K562 (cell line): ENCODE results near the gene PLEKHA6. TPM values are rescaled to one million over a fixed set of nuclear protein-coding genes. Genes with fewer than 3 reads are reported as not detected.
A peak's percentile ranks its signal among the peaks of the same experiment; 100 is the strongest.

Experiments
- FOXP1 ChIP-seq: sonication (generic); formaldehyde crosslinking; IDR thresholded peaks from 2 replicates; pipeline ENCODE4 v1.8.0; 2022; ENCODE audit warnings: mild to moderate bottlenecking, missing genetic modification reagents
- GABPB1 ChIP-seq: sonication (generic); formaldehyde crosslinking; IDR thresholded peaks from 2 replicates; pipeline ENCODE4 v1.8.0; 2022; ENCODE audit warnings: mild to moderate bottlenecking, missing genetic modification reagents
- IFI16 ChIP-seq: fragments of 250-450 bp; sonication (Bioruptor Pico); IDR thresholded peaks from 2 replicates; pipeline ENCODE4 v2.1.2; 2022; ENCODE audit warnings: mild to moderate bottlenecking, inconsistent platforms
- MAZ ChIP-seq, 2 experiments: fragments of 450-650 bp in 1 of 2; sonication (generic) in 1 of 2; formaldehyde crosslinking; IDR thresholded peaks in 1 of 2; conservative IDR thresholded peaks in 1 of 2; 2 replicates each; pipeline versions ENCODE4 v1.4.0 to v1.5.0; 2020; ENCODE audit warnings: mild to moderate bottlenecking in 1 of 2, missing genetic modification reagents in 1 of 2
- MCM5 ChIP-seq: fragments of 450-650 bp; IDR thresholded peaks from 2 replicates; pipeline ENCODE4 v1.6.1; 2016; ENCODE audit warnings: low read depth
- NONO ChIP-seq, 2 experiments: fragments of 200-400 bp in 1 of 2; fragments of 450-650 bp in 1 of 2; formaldehyde crosslinking in 1 of 2; IDR thresholded peaks; 2 replicates each; pipeline ENCODE4 v1.6.1; 2017; ENCODE audit warnings: low read depth in 2 of 2, mild to moderate bottlenecking in 2 of 2, moderate library complexity in 2 of 2, low read length in 1 of 2
- PYGO2 ChIP-seq: fragments of 450-650 bp; IDR thresholded peaks from 2 replicates; pipeline ENCODE4 v1.6.1; 2016; ENCODE audit warnings: mild to moderate bottlenecking, missing genetic modification characterization, moderate library complexity, missing compliant biosample characterization
- SMARCA4 ChIP-seq: fragments of 450-650 bp; IDR thresholded peaks from 2 replicates; pipeline ENCODE4 v1.6.1; 2016
- ZKSCAN1 ChIP-seq: fragments of 150-350 bp; IDR thresholded peaks from 2 replicates; pipeline ENCODE4 v1.6.1; 2016; ENCODE audit warnings: low read depth, low read length
- ZNF124 ChIP-seq: sonication (generic); formaldehyde crosslinking; IDR thresholded peaks from 2 replicates; pipeline ENCODE4 v1.8.1; 2022; ENCODE audit warnings: missing genetic modification reagents
- ZNF134 ChIP-seq: fragments of 250-450 bp; sonication (Bioruptor Pico); conservative IDR thresholded peaks from 2 replicates; pipeline ENCODE4 v1.4.0; 2020
- ZNF174 ChIP-seq: fragments of 250-450 bp; sonication (Bioruptor Pico); IDR thresholded peaks from 2 replicates; pipeline ENCODE4 v1.4.0; 2020; ENCODE audit warnings: mild to moderate bottlenecking
- ZNF253 ChIP-seq: fragments of 250-450 bp; sonication (Bioruptor Pico); conservative IDR thresholded peaks from 2 replicates; pipeline ENCODE4 v1.6.1; 2021; ENCODE audit warnings: mild to moderate bottlenecking
- ZSCAN32 ChIP-seq: fragments of 450-650 bp; formaldehyde crosslinking; IDR thresholded peaks from 2 replicates; pipeline ENCODE4 v1.4.0; 2020; ENCODE audit warnings: mild to moderate bottlenecking, moderate library complexity
- polyA plus RNA-seq, 8 experiments: library from polyadenylated mRNA; depleted of rRNA in 4 of 8; stranded (reverse) in 5 of 8; unstranded in 3 of 8; fragments of >200 nt; fragmentation: Nextera tagmentation in 2 of 8; fragmentation: Illumina TruSeq in 1 of 8; extraction: Ambion mirVana in 2 of 8; extraction: Trizol in 1 of 8; gene quantifications; 2 replicates each; pipeline versions ENCODE4 v1.2.1 to v1.2.3, GENCODE V29; 2011 to 2014; ENCODE audit warnings: inconsistent platforms in 1 of 8, missing spikeins in 1 of 8
- total RNA-seq, 7 experiments: library from RNA; depleted of rRNA in 6 of 7; stranded (reverse); fragments of >200 nt in 6 of 7; fragmentation: Illumina TruSeq in 2 of 7; extraction: Trizol in 2 of 7; gene quantifications; 2 replicates each; pipeline versions ENCODE4 v1.2.1 to v1.2.3, GENCODE V29; 2011 to 2021; ENCODE audit warnings: low replicate concordance in 1 of 7
- TF ChIP-seq, protein P1 (sequence below): fragments of 150-350 bp; conservative IDR thresholded peaks from 2 replicates; pipeline ENCODE4 v1.6.1; 2014; ENCODE audit warnings: low read length
- TF ChIP-seq, protein P2 (sequence below): sonication (generic); formaldehyde crosslinking; IDR thresholded peaks from 2 replicates; pipeline ENCODE4 v1.8.0; 2022; ENCODE audit warnings: missing genetic modification reagents, mild to moderate bottlenecking, moderate library complexity, borderline replicate concordance
- TF ChIP-seq, protein P3 (sequence below): fragments of 200-800 bp; sonication (Bioruptor generic); IDR thresholded peaks from 2 replicates; pipeline ENCODE4 v1.6.1; 2017; ENCODE audit warnings: missing genetic modification characterization, missing compliant biosample characterization

PLEKHA6 gene
- total and polyA plus RNA-seq, 9 of the 15 experiments (the other 6 are each of a cell fraction or from before 2014, with no cell fraction given): under 0.01 to 0.33 (median 0.01) TPM; not detected in 4

DNA sequence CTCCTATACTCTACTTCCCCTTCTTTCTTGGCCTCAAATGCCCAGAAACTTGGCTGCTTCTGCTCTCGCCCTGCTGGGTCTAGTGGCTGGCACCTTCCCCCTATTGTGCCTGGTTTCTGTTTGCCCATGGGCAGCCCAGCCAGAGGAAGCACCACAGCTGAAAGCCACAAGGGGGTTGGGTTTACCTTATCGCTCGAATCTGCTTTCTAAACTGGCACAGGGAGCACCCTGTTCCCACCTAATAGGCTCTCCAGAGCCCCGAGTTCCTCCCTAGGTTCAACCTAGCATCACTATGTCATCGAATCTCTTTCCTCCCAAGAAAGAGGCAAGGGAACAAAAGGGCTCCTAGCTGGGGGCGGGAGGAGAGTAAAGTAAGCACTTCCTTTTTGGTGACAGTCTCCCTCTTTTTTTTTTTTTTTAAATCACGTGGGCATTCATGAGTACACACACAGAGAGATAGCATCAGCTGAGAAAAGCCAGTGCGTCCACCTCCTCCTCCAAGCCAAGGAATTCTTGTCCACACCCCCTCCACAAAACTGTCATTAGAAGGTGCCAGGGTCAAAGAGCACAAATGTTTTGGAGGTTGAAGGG is 72.8 kb downstream of the PLEKHA6 start (continued):
- TF ChIP-seq NONO (IDR thresholded peaks at IDR 0.05; ENCODE audit: low read depth in 2 of 2, low read length in 1 of 2): no peak
- TF ChIP-seq ZKSCAN1: no peak
- peak; percentile 53; the same call in 1 of the 2 replicates for TF ChIP-seq GABPB1 (CRISPR knock-in tag)
- TF ChIP-seq, protein P1, sequence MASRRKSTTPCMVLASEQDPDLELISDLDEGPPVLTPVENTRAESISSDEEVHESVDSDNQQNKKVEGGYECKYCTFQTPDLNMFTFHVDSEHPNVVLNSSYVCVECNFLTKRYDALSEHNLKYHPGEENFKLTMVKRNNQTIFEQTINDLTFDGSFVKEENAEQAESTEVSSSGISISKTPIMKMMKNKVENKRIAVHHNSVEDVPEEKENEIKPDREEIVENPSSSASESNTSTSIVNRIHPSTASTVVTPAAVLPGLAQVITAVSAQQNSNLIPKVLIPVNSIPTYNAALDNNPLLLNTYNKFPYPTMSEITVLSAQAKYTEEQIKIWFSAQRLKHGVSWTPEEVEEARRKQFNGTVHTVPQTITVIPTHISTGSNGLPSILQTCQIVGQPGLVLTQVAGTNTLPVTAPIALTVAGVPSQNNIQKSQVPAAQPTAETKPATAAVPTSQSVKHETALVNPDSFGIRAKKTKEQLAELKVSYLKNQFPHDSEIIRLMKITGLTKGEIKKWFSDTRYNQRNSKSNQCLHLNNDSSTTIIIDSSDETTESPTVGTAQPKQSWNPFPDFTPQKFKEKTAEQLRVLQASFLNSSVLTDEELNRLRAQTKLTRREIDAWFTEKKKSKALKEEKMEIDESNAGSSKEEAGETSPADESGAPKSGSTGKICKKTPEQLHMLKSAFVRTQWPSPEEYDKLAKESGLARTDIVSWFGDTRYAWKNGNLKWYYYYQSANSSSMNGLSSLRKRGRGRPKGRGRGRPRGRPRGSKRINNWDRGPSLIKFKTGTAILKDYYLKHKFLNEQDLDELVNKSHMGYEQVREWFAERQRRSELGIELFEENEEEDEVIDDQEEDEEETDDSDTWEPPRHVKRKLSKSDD: no peak
- no peak for TF ChIP-seq PYGO2 (tag)
- no peak for TF ChIP-seq IFI16 (CRISPR knock-in tag)
- no peak; the same call in 1 of the 2 replicates for TF ChIP-seq ZSCAN32 (CRISPR knock-in tag)
- TF ChIP-seq ZNF174 (CRISPR knock-in tag): no peak
- TF ChIP-seq ZNF124 (CRISPR knock-in tag): no peak
- TF ChIP-seq, protein P2, sequence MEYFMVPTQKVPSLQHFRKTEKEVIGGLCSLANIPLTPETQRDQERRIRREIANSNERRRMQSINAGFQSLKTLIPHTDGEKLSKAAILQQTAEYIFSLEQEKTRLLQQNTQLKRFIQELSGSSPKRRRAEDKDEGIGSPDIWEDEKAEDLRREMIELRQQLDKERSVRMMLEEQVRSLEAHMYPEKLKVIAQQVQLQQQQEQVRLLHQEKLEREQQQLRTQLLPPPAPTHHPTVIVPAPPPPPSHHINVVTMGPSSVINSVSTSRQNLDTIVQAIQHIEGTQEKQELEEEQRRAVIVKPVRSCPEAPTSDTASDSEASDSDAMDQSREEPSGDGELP (CRISPR knock-in tag): no peak
- TF ChIP-seq, protein P3, sequence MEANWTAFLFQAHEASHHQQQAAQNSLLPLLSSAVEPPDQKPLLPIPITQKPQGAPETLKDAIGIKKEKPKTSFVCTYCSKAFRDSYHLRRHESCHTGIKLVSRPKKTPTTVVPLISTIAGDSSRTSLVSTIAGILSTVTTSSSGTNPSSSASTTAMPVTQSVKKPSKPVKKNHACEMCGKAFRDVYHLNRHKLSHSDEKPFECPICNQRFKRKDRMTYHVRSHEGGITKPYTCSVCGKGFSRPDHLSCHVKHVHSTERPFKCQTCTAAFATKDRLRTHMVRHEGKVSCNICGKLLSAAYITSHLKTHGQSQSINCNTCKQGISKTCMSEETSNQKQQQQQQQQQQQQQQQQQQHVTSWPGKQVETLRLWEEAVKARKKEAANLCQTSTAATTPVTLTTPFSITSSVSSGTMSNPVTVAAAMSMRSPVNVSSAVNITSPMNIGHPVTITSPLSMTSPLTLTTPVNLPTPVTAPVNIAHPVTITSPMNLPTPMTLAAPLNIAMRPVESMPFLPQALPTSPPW (CRISPR knock-in tag): peak; percentile 47; the same call in 1 of the 2 replicates
- no peak for TF ChIP-seq ZNF253 (CRISPR knock-in tag)
- TF ChIP-seq FOXP1: no peak
- TF ChIP-seq MAZ (CRISPR knock-in tag; conservative IDR thresholded peaks at IDR 0.05 in 1 of 2, IDR thresholded peaks at IDR 0.05 in 1 of 2): no peak
- TF ChIP-seq MCM5: no peak
- TF ChIP-seq SMARCA4: no peak; the same call in 1 of the 2 replicates
- no peak for TF ChIP-seq ZNF134 (CRISPR knock-in tag)
